Measurements from ENCODE around the gene SHISA8.

DNA sequence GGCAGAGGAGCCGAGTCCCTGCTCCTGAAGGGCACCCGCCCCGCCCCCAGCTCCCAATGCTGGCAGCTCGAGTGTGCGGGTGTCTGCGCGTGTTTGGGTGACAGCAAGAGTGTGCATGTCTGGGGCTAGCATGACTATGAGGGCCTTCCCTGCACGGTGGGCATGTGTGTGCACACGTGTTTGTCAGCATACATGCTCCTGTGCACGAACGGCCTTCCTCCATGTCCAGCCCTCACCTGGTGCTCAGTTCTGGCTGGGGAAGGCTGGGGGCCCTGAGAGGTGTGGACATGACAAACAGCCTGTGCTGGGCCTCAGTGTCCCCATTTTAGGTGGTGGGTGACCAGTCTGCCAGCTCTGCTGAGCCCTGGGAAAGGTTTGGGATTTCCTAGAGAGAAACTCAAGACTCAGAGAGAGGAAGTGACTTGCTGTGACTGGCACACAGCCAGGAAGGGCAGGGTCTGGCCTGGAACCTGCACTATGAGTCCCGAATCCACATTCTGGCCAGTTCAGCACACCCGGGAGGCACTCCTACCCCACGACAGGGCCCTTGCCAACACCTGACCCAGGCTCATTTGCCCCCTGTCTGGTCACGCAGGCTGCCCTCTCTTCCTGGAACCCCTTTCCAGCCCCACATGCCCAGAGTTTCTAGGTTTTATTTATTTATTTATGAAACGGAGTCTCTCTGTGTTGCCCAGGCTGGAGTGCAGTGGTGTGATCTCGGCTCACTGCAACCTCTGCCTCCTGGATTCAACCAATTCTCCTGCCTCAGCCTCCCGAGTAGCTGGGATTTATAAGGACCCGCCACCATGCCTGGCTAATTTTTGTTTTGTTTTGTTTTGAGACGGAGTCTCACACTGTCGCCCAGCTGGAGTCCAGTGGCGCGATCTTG is 3.3 kb upstream of the SHISA8 start:
- TF ChIP-seq, protein P1, sequence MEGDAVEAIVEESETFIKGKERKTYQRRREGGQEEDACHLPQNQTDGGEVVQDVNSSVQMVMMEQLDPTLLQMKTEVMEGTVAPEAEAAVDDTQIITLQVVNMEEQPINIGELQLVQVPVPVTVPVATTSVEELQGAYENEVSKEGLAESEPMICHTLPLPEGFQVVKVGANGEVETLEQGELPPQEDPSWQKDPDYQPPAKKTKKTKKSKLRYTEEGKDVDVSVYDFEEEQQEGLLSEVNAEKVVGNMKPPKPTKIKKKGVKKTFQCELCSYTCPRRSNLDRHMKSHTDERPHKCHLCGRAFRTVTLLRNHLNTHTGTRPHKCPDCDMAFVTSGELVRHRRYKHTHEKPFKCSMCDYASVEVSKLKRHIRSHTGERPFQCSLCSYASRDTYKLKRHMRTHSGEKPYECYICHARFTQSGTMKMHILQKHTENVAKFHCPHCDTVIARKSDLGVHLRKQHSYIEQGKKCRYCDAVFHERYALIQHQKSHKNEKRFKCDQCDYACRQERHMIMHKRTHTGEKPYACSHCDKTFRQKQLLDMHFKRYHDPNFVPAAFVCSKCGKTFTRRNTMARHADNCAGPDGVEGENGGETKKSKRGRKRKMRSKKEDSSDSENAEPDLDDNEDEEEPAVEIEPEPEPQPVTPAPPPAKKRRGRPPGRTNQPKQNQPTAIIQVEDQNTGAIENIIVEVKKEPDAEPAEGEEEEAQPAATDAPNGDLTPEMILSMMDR (IDR thresholded peaks at IDR 0.05), result no peak
- no peak for TF ChIP-seq POLR2AphosphoS5 (IDR thresholded peaks at IDR 0.05)
- no peak for TF ChIP-seq EP300 (IDR thresholded peaks at IDR 0.05)
- no peak for TF ChIP-seq POLR2A (IDR thresholded peaks at IDR 0.05)

All from upper lobe of left lung (tissue), 4 donors.